Measurements from ENCODE around the gene IGF2BP3.

IGF2BP3 gene

GRCh38 chr7:23397241-23397640 is 73.0 kb downstream of the IGF2BP3 start:
- no peaks in the 10 kb centered on the region for H3K27me3 ChIP-seq (ENCODE audit: control insufficient read depth in 1 of 2, insufficient read depth in 1 of 2, low read length in 2 of 2)
- H3K9me3 ChIP-seq (ENCODE audit: control insufficient read depth, low read length): no peaks in the 10 kb centered on the region
- no peak overlapping the region for H2AK5ac ChIP-seq (ENCODE audit: low read length, severe bottlenecking)
- no peak overlapping the region for H4K8ac ChIP-seq (ENCODE audit: low read length)
- no peak overlapping the region for H3K23ac ChIP-seq (ENCODE audit: low read length in 2 of 2)
- H3K4ac ChIP-seq (ENCODE audit: low read depth in 1 of 2, low read length in 2 of 2): no peak overlapping the region
- no peak for DNase-seq
- no peak overlapping the region for H3K18ac ChIP-seq (ENCODE audit: low read depth in 1 of 2, low read length in 2 of 2)
- H4K91ac ChIP-seq (ENCODE audit: low read length): no peak overlapping the region
- H3K36me3 ChIP-seq (ENCODE audit: control insufficient read depth in 1 of 2, insufficient read depth in 2 of 2, low read depth in 1 of 2, low read length in 2 of 2): peaks cover 0 to 16% of the 10 kb centered on the region in 2 experiments
- H3K27ac ChIP-seq (ENCODE audit: low read length, poor library complexity, severe bottlenecking): no peak overlapping the region
- no peak overlapping the region for H3K14ac ChIP-seq (ENCODE audit: low read length in 2 of 2)
- WGBS: 95% methylated on average over 4 of the region's 4 CpGs
- no peak overlapping the region for H2BK15ac ChIP-seq (ENCODE audit: low read depth, poor library complexity, severe bottlenecking)
- H3K4me3 ChIP-seq (ENCODE audit: insufficient read depth in 1 of 2, low read depth in 1 of 2, low read length in 2 of 2): no peak overlapping the region
- no peak overlapping the region for H3K4me2 ChIP-seq (ENCODE audit: low read length, poor library complexity, severe bottlenecking)
- peaks cover 25% of the 10 kb centered on the region for H3K79me1 ChIP-seq (replicated peaks; ENCODE audit: low read length, poor library complexity, severe bottlenecking)
- H3K9ac ChIP-seq (ENCODE audit: low read length): no peak overlapping the region
- H2BK12ac ChIP-seq (ENCODE audit: low read length in 2 of 2): no peak overlapping the region
- no peak overlapping the region for H2BK5ac ChIP-seq (ENCODE audit: low read depth, low read length, poor library complexity, severe bottlenecking)
- H3K4me1 ChIP-seq (ENCODE audit: control insufficient read depth, insufficient read depth, low read depth, low read length): peaks cover 11% of the 10 kb centered on the region
- H2BK120ac ChIP-seq (ENCODE audit: low read depth, low read length): no peak overlapping the region
- H2AFZ ChIP-seq (ENCODE audit: low read depth, low read length): no peak overlapping the region

- Histone ChIP-seq H3K4ac (ENCODE audit: low read depth in 1 of 2, low read length in 2 of 2) (no peak overlapping the region), H3K9ac (ENCODE audit: low read length) (peak overlapping the region; percentile 13), H3K79me1 (replicated peaks; ENCODE audit: low read length, poor library complexity, severe bottlenecking) (peaks cover 25% of the 10 kb centered on the region), H2BK15ac (ENCODE audit: low read depth, poor library complexity, severe bottlenecking) (no peak overlapping the region), H2BK120ac (ENCODE audit: low read depth, low read length) (no peak overlapping the region), H3K18ac (ENCODE audit: low read depth in 1 of 2, low read length in 2 of 2) (no peak overlapping the region), H2BK12ac (ENCODE audit: low read length in 2 of 2) (no peak overlapping the region), H3K36me3 (ENCODE audit: control insufficient read depth in 1 of 2, insufficient read depth in 2 of 2, low read depth in 1 of 2, low read length in 2 of 2) (peaks cover 0 to 11% of the 10 kb centered on the region in 2 experiments), H2BK5ac (ENCODE audit: low read depth, low read length, poor library complexity, severe bottlenecking) (no peak overlapping the region), H4K91ac (ENCODE audit: low read length) (no peak overlapping the region), H3K9me3 (ENCODE audit: control insufficient read depth, low read length) (no peaks in the 10 kb centered on the region), H3K27me3 (ENCODE audit: control insufficient read depth in 1 of 2, insufficient read depth in 1 of 2, low read length in 2 of 2) (no peaks in the 10 kb centered on the region), H3K4me1 (ENCODE audit: control insufficient read depth, insufficient read depth, low read depth, low read length) (peaks cover 11% of the 10 kb centered on the region), H2AFZ (ENCODE audit: low read depth, low read length) (no peak overlapping the region), H3K23ac (ENCODE audit: low read length in 2 of 2) (no peak overlapping the region), H3K4me3 (ENCODE audit: insufficient read depth in 1 of 2, low read depth in 1 of 2, low read length in 2 of 2) (no peak overlapping the region), H3K27ac (ENCODE audit: low read length, poor library complexity, severe bottlenecking) (no peak overlapping the region), H3K14ac (ENCODE audit: low read length in 2 of 2) (no peak overlapping the region), H3K4me2 (ENCODE audit: low read length, poor library complexity, severe bottlenecking) (no peak overlapping the region), H4K8ac (ENCODE audit: low read length) (no peak overlapping the region), H2AK5ac (ENCODE audit: low read length, severe bottlenecking) (no peak overlapping the region)
- peak; percentile 61 for DNase-seq
- over 99% methylated on average over 3 of the region's 3 CpGs for WGBS
Observed at GRCh38 chr7:23396222-23397015, 73.9 kb downstream of the IGF2BP3 start.

- H3K9ac ChIP-seq (ENCODE audit: low read length): no peak overlapping the region
- no peak for DNase-seq
- H3K23ac ChIP-seq (ENCODE audit: low read length in 2 of 2): no peak overlapping the region
- 93% methylated on average over 2 of the region's 3 CpGs for WGBS
- no peak overlapping the region for H4K8ac ChIP-seq (ENCODE audit: low read length)
- peaks cover 0 to 2% of the 10 kb centered on the region in 2 experiments for H3K36me3 ChIP-seq (ENCODE audit: control insufficient read depth in 1 of 2, insufficient read depth in 2 of 2, low read depth in 1 of 2, low read length in 2 of 2)
- no peak overlapping the region for H3K4me3 ChIP-seq (ENCODE audit: insufficient read depth in 1 of 2, low read depth in 1 of 2, low read length in 2 of 2)
- peak overlapping the region; percentile 63 for H2AK5ac ChIP-seq (ENCODE audit: low read length, severe bottlenecking)
- H3K9me3 ChIP-seq (ENCODE audit: control insufficient read depth, low read length): no peaks in the 10 kb centered on the region
- peaks cover 19% of the 10 kb centered on the region for H3K4me1 ChIP-seq (ENCODE audit: control insufficient read depth, insufficient read depth, low read depth, low read length)
- peak overlapping the region in 1 of 2 experiments; percentile 52 for H3K18ac ChIP-seq (ENCODE audit: low read depth in 1 of 2, low read length in 2 of 2)
- H3K27me3 ChIP-seq (ENCODE audit: control insufficient read depth in 1 of 2, insufficient read depth in 1 of 2, low read length in 2 of 2): no peaks in the 10 kb centered on the region
- no peak overlapping the region for H2AFZ ChIP-seq (ENCODE audit: low read depth, low read length)
- no peak overlapping the region for H2BK15ac ChIP-seq (ENCODE audit: low read depth, poor library complexity, severe bottlenecking)
- H3K4ac ChIP-seq (ENCODE audit: low read depth in 1 of 2, low read length in 2 of 2): no peak overlapping the region
- no peak overlapping the region for H3K4me2 ChIP-seq (ENCODE audit: low read length, poor library complexity, severe bottlenecking)
- no peak overlapping the region for H2BK12ac ChIP-seq (ENCODE audit: low read length in 2 of 2)
- H4K91ac ChIP-seq (ENCODE audit: low read length): no peak overlapping the region
- peak overlapping the region; percentile 33 for H3K27ac ChIP-seq (ENCODE audit: low read length, poor library complexity, severe bottlenecking)
- no peak overlapping the region for H2BK120ac ChIP-seq (ENCODE audit: low read depth, low read length)
- peaks cover 14% of the 10 kb centered on the region for H3K79me1 ChIP-seq (replicated peaks; ENCODE audit: low read length, poor library complexity, severe bottlenecking)
- H2BK5ac ChIP-seq (ENCODE audit: low read depth, low read length, poor library complexity, severe bottlenecking): no peak overlapping the region
- H3K14ac ChIP-seq (ENCODE audit: low read length in 2 of 2): no peak overlapping the region
Observed at GRCh38 chr7:23394488-23395171, 75.7 kb downstream of the IGF2BP3 start.

- Histone ChIP-seq H2AK5ac (ENCODE audit: low read length, severe bottlenecking) (peak overlapping the region; percentile 10), H2AFZ (ENCODE audit: low read depth, low read length) (no peak overlapping the region), H3K9me3 (ENCODE audit: control insufficient read depth, low read length) (no peaks in the 10 kb centered on the region), H3K27me3 (ENCODE audit: control insufficient read depth in 1 of 2, insufficient read depth in 1 of 2, low read length in 2 of 2) (no peaks in the 10 kb centered on the region), H4K8ac (ENCODE audit: low read length) (no peak overlapping the region), H4K91ac (ENCODE audit: low read length) (no peak overlapping the region), H3K9ac (ENCODE audit: low read length) (no peak overlapping the region), H3K36me3 (ENCODE audit: control insufficient read depth in 1 of 2, insufficient read depth in 2 of 2, low read depth in 1 of 2, low read length in 2 of 2) (peaks cover 0 to 2% of the 10 kb centered on the region in 2 experiments), H2BK15ac (ENCODE audit: low read depth, poor library complexity, severe bottlenecking) (no peak overlapping the region), H2BK5ac (ENCODE audit: low read depth, low read length, poor library complexity, severe bottlenecking) (no peak overlapping the region), H2BK120ac (ENCODE audit: low read depth, low read length) (no peak overlapping the region), H3K23ac (ENCODE audit: low read length in 2 of 2) (no peak overlapping the region), H3K18ac (ENCODE audit: low read depth in 1 of 2, low read length in 2 of 2) (no peak overlapping the region), H3K4me2 (ENCODE audit: low read length, poor library complexity, severe bottlenecking) (no peak overlapping the region), H3K4me1 (ENCODE audit: control insufficient read depth, insufficient read depth, low read depth, low read length) (peaks cover 19% of the 10 kb centered on the region), H2BK12ac (ENCODE audit: low read length in 2 of 2) (no peak overlapping the region), H3K4ac (ENCODE audit: low read depth in 1 of 2, low read length in 2 of 2) (no peak overlapping the region), H3K4me3 (ENCODE audit: insufficient read depth in 1 of 2, low read depth in 1 of 2, low read length in 2 of 2) (no peak overlapping the region), H3K27ac (ENCODE audit: low read length, poor library complexity, severe bottlenecking) (no peak overlapping the region), H3K14ac (ENCODE audit: low read length in 2 of 2) (no peak overlapping the region), H3K79me1 (replicated peaks; ENCODE audit: low read length, poor library complexity, severe bottlenecking) (peaks cover 14% of the 10 kb centered on the region)
- no peak for DNase-seq
- 100% methylated on average over 2 of the region's 3 CpGs for WGBS
Observed at GRCh38 chr7:23393636-23394035, 76.7 kb downstream of the IGF2BP3 start.

Measured in mesenchymal stem cell (in vitro differentiated cells and primary cell).